Tongue (tissue), 2 donors: ENCODE results near the gene PRKN. TPM values are rescaled to one million over a fixed set of nuclear protein-coding genes. Genes with fewer than 3 reads are reported as not detected.
A peak's percentile ranks its signal among the peaks of the same experiment; 100 is the strongest.
"Not testable (repeated sequence)": the region's sequence is repeated elsewhere in the genome, so short reads cannot be mapped to it uniquely, and the experiment has no call there.

Source experiments
- DNase-seq: peaks from one replicate; pipeline ENCODE4 v3.0.0-alpha.2; 2015
- total RNA-seq: library from RNA; depleted of rRNA; stranded (reverse); fragments of >200 nt; gene quantifications from one replicate; pipeline ENCODE4 v1.2.3, GENCODE V29; 2014

PRKN gene
- total RNA-seq, 1 donor from 2014 or later, result 7.0 TPM

- DNase-seq, result peak; percentile 11
Observed at GRCh38 chr6:161542346-161542980, 1185.1 kb downstream of the PRKN start.

- DNase-seq, result no peak
Observed at GRCh38 chr6:161540532-161540931, 1187.0 kb downstream of the PRKN start.

- DNase-seq, result peak; percentile 9
Observed at GRCh38 chr6:161536224-161536630, 1191.3 kb downstream of the PRKN start.

- DNase-seq, result no peak
Observed at GRCh38 chr6:161534264-161534873, 1193.2 kb downstream of the PRKN start.

GRCh38 chr6:161533266-161533665, 1194.3 kb downstream of the PRKN start:
- no peak for DNase-seq

GRCh38 chr6:161532536-161532935, 1195.0 kb downstream of the PRKN start:
- DNase-seq, result no peak

GRCh38 chr6:161526794-161527193, 1200.8 kb downstream of the PRKN start:
- DNase-seq, result no peak

- DNase-seq, result no peak
Observed at GRCh38 chr6:161523362-161523761, 1204.2 kb downstream of the PRKN start.

- no peak for DNase-seq
Observed at GRCh38 chr6:161522276-161522675, 1205.3 kb downstream of the PRKN start.

- DNase-seq, result no peak
Observed at GRCh38 chr6:161511447-161512095, 1216.0 kb downstream of the PRKN start.

- no peak for DNase-seq
Observed at GRCh38 chr6:161508341-161508740, 1219.2 kb downstream of the PRKN start.

- DNase-seq, result peak; percentile 64
Observed at GRCh38 chr6:161507375-161507774, 1220.2 kb downstream of the PRKN start.

- DNase-seq, result no peak
Observed at GRCh38 chr6:161503570-161503969, 1224.0 kb downstream of the PRKN start.

GRCh38 chr6:161498881-161499280, 1228.7 kb downstream of the PRKN start:
- DNase-seq, result no peak

- peak; percentile 30 for DNase-seq
Observed at GRCh38 chr6:161498359-161498758, 1229.2 kb downstream of the PRKN start.

GRCh38 chr6:161496941-161497340, 1230.6 kb downstream of the PRKN start:
- DNase-seq, result no peak

- not testable (repeated sequence) for DNase-seq
Observed at GRCh38 chr6:161496271-161496670, 1231.3 kb downstream of the PRKN start.

- no peak for DNase-seq
Observed at GRCh38 chr6:161494566-161494965, 1233.0 kb downstream of the PRKN start.

GRCh38 chr6:161493576-161494118, 1233.9 kb downstream of the PRKN start:
- DNase-seq, result no peak

- no peak for DNase-seq
Observed at GRCh38 chr6:161489626-161490306, 1237.8 kb downstream of the PRKN start.

GRCh38 chr6:161487694-161488093, 1239.9 kb downstream of the PRKN start:
- DNase-seq, result no peak

GRCh38 chr6:161487217-161487531, 1240.4 kb downstream of the PRKN start:
- DNase-seq, result no peak
